Tibial nerve (tissue), 4 donors: ENCODE data around the gene C22orf42.
"Not testable (repeated sequence)": the region's sequence is repeated elsewhere in the genome, so short reads cannot be mapped to it uniquely, and the experiment has no call there.

Experiments used
- EP300 ChIP-seq, 2 donors: sonication (generic); formaldehyde crosslinking; IDR thresholded peaks; one replicate each; pipeline ENCODE4 v1.6.1; 2017; ENCODE audit warnings: antibody characterized with exemption in 2 of 2, mild to moderate bottlenecking in 1 of 2
- POLR2A ChIP-seq, 2 donors: fragments of 450-650 bp; IDR thresholded peaks; one replicate each; pipeline ENCODE4 v1.6.1; 2017; ENCODE audit warnings: antibody characterized with exemption in 2 of 2, mild to moderate bottlenecking in 2 of 2, moderate library complexity in 2 of 2
- TF ChIP-seq, protein P1 (sequence below), 5 experiments: fragments of 200-600 bp in 3 of 5; fragments of 450-650 bp in 2 of 5; sonication (generic) in 3 of 5; IDR thresholded peaks; one replicate each; pipeline ENCODE4 v1.5.1; 2016 to 2019; ENCODE audit warnings: antibody characterized with exemption in 5 of 5, mild to moderate bottlenecking in 3 of 5, moderate library complexity in 2 of 5

DNA sequence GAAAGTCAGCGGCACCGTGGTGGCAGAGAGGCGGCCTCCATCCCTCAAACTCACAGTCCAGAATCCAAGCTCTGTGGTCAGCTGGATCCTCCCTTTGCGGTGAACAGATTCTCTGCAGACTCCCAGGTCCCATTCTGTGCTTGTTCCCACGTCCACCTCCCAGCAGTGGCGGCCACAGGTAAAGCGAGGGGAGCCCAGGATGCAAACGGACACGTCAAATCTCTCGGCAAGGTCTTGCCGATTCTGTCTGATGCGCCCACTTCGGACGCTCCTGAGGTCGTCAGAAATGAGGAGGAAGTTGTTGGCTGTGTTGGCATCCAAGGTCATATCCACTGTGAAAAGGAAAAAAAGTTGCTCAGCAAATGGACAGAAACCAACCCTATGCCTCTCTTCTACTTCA lies 31.9 kb upstream of the C22orf42 start:
- TF ChIP-seq POLR2A, EP300 (IDR thresholded peaks at IDR 0.05): not testable (repeated sequence)
- TF ChIP-seq, protein P1, sequence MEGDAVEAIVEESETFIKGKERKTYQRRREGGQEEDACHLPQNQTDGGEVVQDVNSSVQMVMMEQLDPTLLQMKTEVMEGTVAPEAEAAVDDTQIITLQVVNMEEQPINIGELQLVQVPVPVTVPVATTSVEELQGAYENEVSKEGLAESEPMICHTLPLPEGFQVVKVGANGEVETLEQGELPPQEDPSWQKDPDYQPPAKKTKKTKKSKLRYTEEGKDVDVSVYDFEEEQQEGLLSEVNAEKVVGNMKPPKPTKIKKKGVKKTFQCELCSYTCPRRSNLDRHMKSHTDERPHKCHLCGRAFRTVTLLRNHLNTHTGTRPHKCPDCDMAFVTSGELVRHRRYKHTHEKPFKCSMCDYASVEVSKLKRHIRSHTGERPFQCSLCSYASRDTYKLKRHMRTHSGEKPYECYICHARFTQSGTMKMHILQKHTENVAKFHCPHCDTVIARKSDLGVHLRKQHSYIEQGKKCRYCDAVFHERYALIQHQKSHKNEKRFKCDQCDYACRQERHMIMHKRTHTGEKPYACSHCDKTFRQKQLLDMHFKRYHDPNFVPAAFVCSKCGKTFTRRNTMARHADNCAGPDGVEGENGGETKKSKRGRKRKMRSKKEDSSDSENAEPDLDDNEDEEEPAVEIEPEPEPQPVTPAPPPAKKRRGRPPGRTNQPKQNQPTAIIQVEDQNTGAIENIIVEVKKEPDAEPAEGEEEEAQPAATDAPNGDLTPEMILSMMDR (IDR thresholded peaks at IDR 0.05), result not testable (repeated sequence)
